A549 treated with AZD9567 at 1 μM for 4 hours (cell line): ENCODE data around the gene GTF3C1. TPM values are rescaled to one million over a fixed set of nuclear protein-coding genes. Genes with fewer than 3 reads are reported as not detected.

Experiments
- total RNA-seq: library from RNA; stranded (reverse); fragments of 200-300 nt; extraction: Qiagen RNA extraction; gene quantifications from 5 replicates; pipeline ENCODE4 v1.2.3, GENCODE V29; 2022; ENCODE audit not compliant: insufficient read depth

GTF3C1 gene, protein sequence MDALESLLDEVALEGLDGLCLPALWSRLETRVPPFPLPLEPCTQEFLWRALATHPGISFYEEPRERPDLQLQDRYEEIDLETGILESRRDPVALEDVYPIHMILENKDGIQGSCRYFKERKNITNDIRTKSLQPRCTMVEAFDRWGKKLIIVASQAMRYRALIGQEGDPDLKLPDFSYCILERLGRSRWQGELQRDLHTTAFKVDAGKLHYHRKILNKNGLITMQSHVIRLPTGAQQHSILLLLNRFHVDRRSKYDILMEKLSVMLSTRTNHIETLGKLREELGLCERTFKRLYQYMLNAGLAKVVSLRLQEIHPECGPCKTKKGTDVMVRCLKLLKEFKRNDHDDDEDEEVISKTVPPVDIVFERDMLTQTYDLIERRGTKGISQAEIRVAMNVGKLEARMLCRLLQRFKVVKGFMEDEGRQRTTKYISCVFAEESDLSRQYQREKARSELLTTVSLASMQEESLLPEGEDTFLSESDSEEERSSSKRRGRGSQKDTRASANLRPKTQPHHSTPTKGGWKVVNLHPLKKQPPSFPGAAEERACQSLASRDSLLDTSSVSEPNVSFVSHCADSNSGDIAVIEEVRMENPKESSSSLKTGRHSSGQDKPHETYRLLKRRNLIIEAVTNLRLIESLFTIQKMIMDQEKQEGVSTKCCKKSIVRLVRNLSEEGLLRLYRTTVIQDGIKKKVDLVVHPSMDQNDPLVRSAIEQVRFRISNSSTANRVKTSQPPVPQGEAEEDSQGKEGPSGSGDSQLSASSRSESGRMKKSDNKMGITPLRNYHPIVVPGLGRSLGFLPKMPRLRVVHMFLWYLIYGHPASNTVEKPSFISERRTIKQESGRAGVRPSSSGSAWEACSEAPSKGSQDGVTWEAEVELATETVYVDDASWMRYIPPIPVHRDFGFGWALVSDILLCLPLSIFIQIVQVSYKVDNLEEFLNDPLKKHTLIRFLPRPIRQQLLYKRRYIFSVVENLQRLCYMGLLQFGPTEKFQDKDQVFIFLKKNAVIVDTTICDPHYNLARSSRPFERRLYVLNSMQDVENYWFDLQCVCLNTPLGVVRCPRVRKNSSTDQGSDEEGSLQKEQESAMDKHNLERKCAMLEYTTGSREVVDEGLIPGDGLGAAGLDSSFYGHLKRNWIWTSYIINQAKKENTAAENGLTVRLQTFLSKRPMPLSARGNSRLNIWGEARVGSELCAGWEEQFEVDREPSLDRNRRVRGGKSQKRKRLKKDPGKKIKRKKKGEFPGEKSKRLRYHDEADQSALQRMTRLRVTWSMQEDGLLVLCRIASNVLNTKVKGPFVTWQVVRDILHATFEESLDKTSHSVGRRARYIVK (N-terminal part only)
- 61.3 to 72.1 TPM (median 65.3 TPM) in 5 replicates for total RNA-seq

GRCh38 chr16:27549746-27550581 is at the start of gene GTF3C1, which contains the start of gene KATNIP:
GTF3C1 (minus strand) TSS chr16:27549913; CDS start chr16:27549890, 23 bp downstream.
KATNIP (plus strand) TSS chr16:27550144; CDS start chr16:27550171, 27 bp downstream.

Other genes with a start within 250 kb of the GTF3C1 start
- gene IL4R, start 235.9 kb downstream of the GTF3C1 start, total RNA-seq: 22.0 to 31.2 TPM (median 28.4 TPM) in 5 replicates
- gene IL21R, start 147.7 kb downstream of the GTF3C1 start, total RNA-seq: not detected in 5 replicates
- 13.4 to 14.3 TPM (median 13.9 TPM) in 5 replicates for gene KATNIP, start 231 bp upstream of the GTF3C1 start, total RNA-seq